Measurements from ENCODE around the gene SPEN.

Gene SPEN

DNA sequence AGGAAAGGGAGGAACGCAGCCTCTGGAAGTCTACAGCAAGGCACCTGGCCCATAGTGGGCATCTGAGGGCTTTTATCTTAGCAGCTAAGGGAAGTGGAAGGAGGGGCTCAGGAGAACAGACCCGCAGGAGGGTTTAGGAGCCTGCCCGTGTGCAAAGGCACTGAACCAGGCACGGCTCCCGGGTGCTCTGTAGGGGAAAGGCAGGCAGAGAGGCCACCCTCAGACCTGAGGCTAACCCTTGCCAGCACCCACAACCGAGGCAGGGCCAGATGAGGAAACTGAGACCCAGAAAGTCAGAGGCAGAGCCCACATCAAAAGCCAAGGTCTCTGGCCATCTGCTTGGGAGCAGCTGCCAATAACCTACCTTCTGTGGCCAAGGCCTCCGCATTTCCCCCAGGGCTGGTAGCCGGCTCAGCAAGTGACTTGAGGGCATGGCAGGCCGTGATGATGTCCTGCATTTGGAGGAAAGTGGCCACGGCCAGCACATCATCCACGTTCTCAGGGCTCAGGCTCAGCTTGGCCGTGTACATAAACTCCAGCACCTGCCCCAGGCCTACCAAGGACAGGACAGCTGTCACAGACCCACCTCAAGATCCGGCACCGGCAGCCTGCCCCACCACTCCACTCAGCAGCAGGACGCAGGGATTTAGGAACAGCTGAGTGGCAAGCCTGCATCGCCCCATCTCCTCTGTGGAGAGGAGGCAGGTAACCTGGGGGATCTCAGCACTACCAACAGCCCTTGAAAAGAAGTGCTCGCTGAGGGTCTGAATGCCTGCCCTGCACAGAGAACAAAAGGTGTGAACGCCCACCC is 99.3 kb downstream of the SPEN start:
- DNase-seq (ENCODE audit: low read depth in 1 of 2, low spot score in 1 of 2): no peak

DNA sequence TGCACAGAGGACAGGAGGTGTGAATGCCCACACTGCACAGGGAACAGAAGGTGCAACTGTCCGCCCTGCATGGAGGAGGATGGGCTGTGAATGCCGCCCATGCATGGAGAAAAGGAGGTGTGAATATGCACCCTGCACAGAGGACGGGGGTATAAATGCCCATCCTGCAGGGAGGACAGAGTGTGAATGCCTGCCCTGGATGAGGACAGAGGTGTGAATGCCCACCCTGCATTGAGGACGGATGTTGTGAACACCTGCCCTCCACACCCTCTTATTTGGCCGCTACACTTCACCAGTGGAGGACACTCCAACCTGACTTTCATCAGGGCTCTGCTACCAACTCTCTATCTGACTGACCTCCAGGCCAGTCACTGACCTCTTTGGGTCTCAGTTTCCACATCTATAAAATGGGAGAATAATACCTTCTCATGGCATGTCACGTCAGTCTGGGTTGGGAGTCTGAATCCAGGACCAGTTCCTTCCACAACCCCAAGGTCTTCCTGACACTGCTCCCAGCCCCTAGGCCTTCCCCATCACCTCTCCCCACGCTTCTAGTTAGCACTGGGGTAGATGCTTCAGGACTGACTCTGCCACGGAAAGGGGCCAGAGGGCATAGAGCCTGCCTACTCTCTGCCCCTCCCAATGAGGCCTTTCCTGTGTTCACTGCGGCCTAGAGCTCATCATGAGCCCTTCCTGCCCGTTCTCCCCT is 100.0 kb downstream of the SPEN start:
- DNase-seq (ENCODE audit: low read depth in 1 of 2, low spot score in 1 of 2): no peak

DNA sequence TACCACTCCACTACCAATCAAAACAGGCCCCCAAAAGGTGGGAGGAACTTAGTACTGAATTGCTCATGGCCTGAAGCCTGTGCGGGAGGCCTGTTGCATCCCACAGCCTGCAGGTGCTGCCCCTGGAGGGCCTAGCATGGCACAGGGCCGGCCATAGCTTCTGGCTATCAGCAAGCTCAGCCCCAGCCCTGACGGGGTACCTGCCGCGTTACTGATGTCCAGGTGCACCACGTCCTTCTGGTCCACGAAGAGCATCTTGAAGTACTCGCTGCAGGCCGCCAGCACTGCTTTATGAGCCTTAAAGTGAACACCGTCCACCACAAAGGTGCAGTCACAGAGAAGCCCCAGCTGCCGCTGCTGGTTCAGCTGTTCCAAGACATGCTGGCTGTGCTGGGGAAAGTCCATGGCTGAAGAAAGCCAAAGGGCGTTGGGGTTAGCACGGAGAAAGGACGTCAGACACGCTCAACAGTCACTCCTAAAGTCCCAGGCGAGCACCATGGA is 100.6 kb downstream of the SPEN start:
- DNase-seq (ENCODE audit: low read depth in 1 of 2, low spot score in 1 of 2): no peak

DNA sequence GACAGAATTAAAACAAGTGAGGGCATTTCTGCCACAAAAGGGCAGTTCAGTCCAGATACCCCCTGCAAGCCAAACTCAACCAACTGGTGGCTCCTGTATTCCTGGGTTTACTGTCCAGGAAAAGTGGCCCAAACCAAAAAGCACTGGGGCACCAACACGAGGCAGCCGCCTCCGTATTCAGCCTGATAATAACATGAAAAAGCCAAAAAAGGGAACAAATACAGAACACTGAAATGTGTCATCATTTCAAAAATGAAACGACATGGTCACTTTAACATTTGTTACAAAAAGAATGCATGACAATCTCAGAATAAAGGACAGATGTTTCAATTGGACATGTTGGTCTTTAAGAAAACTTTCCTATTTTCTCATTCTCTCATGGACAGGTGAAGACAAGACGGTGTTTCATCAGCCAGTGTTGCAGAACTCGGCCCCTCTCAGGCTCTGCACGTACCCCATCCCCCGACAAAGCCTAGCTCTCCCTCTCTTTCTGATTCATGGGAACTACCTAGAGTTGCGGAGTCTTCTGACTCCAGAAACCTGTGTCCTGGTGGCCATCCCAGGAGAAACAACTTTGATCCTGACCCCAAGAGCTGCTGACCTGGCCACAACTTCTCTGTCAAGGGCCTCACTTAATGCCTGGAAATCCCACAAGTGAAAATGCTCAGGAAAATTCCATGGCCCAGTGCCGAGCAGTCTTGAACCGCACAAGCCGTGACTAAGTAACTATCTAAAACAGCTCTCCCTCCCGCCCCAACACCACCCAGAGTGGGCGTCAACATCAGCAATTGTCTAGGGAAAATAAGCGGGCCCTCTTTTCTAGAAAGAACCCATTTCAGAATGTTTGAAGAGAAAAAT is 101.3 kb downstream of the SPEN start:
- no peak for DNase-seq (ENCODE audit: low read depth in 1 of 2, low spot score in 1 of 2)

DNA sequence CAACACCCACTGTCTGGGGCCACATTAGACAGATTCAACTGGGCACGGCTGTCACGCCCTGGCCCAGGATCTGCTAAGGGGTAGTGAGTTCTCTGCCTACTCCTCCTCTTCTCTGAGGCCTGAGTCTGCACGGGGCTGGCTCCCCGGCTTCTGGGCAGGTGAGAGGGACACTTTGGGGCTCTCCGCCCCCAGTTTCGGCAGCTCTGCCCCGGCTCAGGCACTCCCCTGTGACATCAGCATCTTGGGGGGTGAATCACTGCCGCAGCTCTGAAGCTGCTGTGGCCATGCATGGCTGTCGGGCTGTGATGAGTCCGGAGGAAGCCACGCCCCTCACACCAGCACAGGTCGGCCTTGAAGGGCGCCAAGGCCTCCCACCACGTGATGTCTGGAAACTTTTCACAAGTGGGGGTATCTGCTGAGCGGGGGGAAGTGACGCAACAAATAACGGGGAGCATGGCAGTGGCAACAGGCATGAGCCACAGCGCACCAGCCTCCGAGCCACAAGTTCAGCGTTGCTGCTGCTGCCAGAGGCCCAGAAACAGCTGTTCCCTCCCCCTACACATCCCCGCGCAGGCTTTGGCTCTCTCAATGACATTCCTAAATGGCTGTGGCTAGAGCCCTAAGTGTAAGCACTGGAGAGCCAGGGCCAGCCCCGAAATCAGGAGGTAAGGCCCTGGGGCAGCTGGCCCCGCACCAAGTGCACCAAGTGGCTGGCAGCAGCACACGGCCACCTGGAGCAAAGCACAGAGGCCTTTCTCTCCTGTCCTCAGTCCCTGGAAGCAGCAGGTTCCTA is 102.1 kb downstream of the SPEN start:
- DNase-seq (ENCODE audit: low read depth in 1 of 2, low spot score in 1 of 2): peak; percentile 66 to 82

DNA sequence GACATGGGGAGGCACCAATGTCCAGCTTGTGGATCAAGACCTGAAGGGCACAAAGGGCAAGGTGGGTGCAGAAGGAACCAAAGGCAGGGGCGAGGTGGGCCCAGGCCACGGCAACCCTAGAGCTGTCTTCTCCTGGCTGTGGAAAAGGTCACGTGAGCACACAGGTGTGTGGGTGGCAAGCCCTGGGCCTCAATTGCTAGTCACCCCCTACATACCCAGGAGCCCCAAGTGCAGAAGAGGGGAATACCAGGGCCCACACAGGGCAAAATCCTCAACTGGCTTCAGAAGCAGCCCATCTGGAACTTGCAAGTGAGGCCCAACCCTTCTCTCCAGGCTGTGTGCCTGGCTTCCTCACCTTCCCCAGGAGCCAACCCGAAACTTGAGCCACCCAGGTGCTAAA is 102.8 kb downstream of the SPEN start:
- DNase-seq (ENCODE audit: low read depth in 1 of 2, low spot score in 1 of 2): peak; percentile 35 to 55

DNA sequence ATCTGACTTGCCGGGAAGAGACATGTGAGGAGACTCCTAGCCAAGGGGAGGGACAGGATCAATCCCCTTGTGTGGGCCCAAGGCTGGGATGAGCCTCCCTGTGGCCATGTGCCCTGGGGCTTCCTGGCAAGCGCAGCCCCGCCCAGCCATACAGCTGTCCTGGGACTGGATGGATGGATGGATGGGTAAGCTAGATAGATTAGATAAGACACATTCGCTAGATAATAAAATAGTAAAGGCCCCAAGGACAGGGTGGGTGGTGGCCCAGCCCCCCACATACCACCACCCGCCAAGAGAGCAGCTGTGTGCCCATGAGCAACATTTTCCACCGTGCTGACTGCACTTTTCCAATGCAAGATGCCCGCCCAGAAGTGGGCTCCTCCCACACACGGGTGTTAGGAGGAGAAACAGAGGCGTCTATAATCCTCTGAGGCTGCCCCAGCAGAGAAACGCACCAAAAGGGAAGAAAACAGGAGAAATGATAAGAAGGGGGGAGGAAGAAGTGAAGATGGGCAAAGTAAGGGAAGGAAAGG is 103.3 kb downstream of the SPEN start:
- DNase-seq (ENCODE audit: low read depth in 1 of 2, low spot score in 1 of 2): peak; percentile 61 to 86

DNA sequence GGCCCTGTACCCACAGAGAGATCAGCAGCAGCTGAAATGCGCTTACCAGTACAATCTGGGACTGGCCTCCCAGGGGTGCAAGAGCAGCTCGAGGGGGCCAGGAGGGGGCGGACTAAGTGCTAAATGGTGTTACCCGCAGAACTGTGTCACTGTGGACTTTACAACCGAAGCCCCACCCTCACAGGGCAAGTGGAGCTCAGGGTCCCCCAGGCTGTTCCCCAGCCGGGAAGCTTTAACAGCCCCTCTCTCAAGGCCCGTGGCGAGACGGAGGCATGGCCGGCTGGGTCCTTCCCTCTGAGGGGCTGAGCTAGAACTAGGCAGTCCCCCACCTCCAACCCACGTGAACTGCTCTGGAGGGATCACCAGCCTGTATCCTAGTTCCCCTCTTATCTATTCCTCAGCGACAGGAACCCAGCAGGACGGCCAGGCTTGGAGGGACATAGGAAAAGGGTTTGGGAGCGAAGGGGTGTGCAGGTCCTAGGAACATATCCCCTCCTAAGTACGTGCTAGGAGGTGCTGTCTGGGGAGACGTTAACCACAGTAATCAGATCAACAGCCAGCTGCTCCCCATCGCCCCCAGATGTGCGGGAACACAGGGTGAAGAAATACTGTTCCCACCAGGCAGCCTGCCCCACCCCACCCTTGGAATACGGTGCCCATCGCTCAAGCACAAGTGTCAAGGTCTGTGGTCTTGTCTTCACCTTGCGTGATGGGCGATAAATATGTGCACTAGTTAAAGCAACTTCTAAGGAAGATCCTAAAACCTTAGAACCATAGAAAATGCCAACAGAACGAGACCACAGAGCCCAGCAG is 104.0 kb downstream of the SPEN start:
- peak in 1 of 2 donors; percentile 33 for DNase-seq (ENCODE audit: low read depth in 1 of 2, low spot score in 1 of 2)

DNA sequence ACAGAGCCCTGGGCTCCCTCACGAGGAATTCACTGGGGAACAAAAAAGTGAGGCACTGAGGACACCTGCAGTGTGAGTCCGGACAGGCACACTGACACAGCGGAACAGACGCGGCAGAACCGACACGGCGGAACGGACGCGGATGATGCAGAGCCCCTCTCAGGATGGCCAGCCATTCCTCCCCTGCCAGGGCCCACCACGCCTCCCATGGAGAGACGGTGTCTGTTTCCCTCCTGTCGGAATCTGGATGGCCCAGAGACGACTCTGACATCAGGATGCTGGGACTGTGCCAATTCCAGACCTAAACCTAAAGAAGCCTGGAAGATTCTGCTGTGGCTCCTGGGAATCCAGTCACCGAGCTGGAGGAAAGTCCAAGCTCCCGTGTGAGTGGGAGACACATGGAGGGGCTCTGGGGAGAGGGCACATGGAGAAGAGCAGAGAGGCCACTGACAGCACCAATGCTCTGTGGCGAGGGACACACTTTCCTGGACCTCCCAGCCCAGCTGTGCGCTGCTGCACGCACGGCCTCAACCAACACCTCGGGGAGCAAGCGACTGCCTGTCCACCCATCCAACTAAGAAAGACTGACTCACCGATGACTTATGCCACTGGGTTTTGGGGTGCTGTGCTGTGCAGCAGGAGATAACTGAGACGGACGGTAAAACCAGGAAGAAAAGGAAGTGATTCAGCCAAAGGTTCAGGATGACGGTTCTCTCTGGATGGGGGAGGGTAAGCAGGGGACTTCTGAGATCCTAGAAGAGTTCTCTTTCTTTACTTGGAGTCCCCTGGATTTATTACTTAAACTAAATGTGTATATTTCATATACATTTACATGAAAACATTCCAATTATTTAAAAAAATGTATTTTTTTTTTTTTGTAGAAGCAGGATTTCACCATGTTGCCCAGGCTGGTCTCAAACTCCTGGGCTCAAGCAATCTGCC is 105.1 kb downstream of the SPEN start:
- peak in 1 of 2 donors; percentile 40 for DNase-seq (ENCODE audit: low read depth in 1 of 2, low spot score in 1 of 2)

DNA sequence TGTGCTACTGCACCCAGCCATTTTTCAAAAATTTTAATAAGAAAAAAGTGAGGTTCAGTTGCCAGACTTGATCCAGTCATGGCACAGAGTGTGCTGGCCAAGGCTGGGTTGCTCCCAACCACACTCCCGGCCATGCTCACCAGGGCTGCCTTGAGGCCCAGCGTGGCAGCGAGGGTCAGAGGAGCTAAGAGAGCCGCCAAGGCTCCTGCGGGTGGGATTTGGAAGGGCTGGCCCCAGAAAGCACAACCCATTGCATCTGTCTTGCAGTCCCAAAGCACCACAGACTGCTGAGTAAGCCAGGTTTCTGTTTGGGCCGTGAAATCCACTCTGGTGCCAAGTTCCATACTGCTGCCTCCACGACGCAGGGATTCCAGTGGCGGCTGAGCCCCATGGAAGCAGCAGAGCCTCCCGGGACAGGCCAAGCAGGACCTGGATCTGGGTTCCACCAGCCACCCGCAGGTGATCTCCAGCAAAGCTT is 105.8 kb downstream of the SPEN start:
- DNase-seq (ENCODE audit: low read depth in 1 of 2, low spot score in 1 of 2): no peak

DNA sequence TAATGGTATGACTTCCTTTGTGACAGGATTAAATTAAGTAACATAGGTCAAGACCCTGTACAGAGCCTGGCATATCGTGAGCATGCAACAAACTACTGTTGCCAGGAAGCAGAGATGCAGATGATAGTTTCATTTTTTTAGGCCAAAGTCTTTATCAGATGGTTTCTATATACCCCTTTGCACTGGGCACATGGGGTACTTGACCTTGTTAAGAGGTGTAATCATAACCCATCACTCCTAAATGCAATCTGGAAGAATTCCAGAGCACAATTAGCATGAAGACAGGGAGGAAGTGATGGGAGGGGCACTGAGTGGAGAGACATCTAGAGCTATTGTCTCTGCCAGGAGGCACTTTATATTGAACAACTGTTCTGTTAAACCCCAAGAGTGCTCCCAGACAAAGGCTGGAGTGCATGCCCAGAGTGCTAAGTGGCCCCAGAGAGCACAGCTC is 106.3 kb downstream of the SPEN start:
- no peak for DNase-seq (ENCODE audit: low read depth in 1 of 2, low spot score in 1 of 2)

DNA sequence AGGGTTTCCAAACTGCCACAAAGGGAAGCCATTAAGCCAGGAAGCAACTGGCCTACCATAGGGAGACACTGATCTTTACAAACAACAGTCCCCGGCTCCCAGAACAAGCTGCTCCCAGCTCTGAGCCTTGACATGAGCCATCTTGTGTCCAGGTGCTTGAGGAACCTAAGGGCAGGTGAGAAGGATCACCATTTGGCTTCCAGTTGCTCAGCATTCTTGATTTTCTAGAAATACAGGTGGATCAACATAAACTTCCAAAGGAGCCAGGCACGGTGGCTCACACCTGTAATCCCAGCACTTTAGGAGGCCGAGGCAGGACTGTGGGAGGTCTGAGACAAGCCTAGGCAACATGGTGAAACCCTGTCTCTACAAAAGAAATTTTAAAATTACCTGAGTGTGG is 106.8 kb downstream of the SPEN start:
- DNase-seq (ENCODE audit: low read depth in 1 of 2, low spot score in 1 of 2): no peak

DNA sequence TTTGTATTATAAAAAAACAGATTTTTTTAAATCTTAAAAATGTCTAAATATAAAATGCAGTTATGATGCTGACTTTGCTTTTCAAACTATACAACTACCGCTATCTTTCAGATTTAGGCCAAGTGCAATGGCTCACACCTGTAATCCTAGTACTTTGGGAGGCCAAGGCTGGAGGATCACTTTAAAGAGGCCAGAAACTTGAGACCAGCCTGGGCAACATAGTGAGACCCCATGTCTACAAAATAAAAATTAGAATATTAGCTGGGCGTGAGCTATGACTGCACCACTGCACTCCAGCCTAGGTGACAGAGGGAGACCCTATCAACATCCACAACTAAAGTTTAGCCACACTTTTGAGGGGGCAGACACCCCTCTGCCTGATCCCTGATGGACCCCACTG is 108.0 kb downstream of the SPEN start:
- DNase-seq (ENCODE audit: low read depth in 1 of 2, low spot score in 1 of 2): no peak

DNA sequence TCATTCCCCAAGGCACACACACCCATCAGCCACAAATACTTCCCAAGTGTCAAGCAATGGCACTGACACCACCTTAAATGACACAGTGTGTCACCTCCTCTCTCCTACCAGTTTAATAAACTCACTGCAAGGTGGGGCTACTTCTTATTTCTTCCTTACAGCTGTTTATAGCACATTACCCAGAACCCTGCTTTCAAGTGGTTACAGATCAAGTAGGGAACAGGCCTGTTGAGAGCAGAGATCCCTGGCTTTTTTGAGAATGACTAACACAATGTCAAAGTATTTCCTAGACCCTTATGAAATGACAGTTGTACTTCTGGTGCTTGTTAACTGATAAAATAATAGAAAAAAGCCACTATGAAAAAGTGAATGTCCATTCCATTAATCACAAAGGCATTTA is 108.6 kb downstream of the SPEN start:
- DNase-seq (ENCODE audit: low read depth in 1 of 2, low spot score in 1 of 2): no peak

DNA sequence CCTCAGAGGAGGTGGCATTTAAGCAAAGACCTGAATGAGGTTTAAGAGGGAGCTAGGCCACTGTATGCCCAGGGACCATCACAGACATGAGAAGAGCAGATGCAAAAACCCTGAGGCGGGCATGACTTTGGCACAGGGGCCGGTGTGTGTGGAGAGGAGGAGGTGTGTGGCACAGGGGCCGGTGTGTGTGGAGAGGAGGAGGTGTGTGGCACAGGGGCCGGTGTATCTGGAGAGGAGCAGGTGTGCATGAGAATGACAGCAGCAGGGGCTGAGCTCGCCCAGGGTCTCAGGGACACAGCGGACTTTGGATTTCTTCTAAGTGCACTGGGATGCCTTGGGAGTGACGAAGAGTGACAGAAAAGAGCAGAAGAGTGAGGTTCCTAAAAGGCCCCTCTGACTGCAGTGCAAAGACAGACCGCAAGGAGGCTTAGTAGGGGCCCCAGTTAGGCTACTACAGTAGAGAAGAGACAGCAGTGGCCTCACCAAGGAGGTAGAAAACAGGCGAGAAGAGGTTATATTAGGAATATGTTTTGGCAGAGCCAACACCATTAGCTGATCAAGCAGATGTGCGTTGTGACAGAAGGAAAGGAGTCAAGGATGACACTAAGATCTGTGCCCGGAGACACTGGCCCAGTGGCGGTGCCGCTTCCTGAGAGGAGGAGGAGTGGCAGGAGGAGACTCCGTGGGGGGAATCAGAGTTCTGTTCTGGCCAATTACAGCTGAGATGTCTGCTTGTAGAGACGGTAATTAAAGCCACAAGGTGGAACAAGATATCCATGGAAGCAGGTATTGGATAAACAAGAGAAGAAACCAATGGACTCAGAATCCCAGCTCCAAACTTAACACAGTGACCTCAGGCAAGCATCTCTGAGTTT is 110.0 kb downstream of the SPEN start:
- DNase-seq (ENCODE audit: low read depth in 1 of 2, low spot score in 1 of 2): no peak

DNA sequence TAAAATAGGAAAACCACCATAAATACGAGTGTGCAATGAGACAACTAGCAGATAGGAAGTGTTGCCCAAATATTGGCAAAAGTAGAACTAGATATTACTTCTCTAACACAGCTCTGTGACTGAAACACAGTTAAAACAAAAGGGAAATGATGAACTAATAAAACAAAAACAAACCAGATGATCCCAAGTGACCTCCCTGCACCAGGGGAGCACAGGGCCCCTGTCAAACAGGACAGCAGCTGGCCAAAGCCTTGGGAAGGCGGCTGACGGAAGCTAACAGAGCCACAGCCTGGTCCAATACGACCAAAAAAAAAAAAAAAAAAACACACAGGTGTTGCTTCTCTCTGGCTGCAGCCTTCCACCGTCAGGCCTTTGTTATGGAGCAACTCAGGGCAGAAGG is 110.6 kb downstream of the SPEN start:
- no peak for DNase-seq (ENCODE audit: low read depth in 1 of 2, low spot score in 1 of 2)

DNA sequence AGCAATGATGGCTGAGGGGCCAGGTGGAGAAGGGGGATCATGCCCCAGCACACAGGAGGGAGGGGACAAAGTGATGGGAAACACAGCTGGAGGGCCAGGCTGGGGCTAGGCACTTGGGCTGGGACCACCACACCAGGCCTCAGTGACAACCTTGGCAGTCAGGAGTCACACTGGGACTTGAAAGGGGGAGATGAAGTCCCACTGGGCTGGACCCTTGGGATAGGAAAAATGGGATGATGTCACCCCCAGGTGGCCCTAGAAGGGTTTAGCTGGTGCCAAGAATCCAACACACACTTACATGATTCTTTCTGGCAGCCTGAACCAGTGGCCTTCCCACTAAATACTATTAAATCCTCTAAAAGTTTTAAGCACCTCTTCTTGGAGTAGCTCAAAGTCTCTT is 111.3 kb downstream of the SPEN start:
- DNase-seq (ENCODE audit: low read depth in 1 of 2, low spot score in 1 of 2): no peak
